A673 (cell line): ENCODE results near the gene TANC1. TPM values are rescaled to one million over a fixed set of nuclear protein-coding genes. Genes with fewer than 3 reads are reported as not detected.

Source experiments
- BruUV-seq: library from RNA; stranded (reverse); fragments of 400-500 nt; replicated peaks from 2 replicates; lab custom pipeline; 2021; lab: Mats Ljungman, UMichigan
- CTCF ChIA-PET: fragments of 300-600 bp; sonication (Branson Sonifier 250); formaldehyde crosslinking; loops from one replicate; lab custom pipeline; 2022; ENCODE audit warnings: antibody characterized with exemption; lab: Charles Lee
- POLR2A ChIA-PET: fragments of 300-600 bp; sonication (Branson Sonifier 250); formaldehyde crosslinking; loops from one replicate; lab custom pipeline; 2022; ENCODE audit warnings: antibody characterized with exemption; ENCODE audit not compliant: low non-redundant PET; lab: Charles Lee
- DNase-seq: peaks from one replicate; pipeline ENCODE4 v3.0.0-alpha.2; 2015; ENCODE audit warnings: low spot score
- H3K27ac ChIP-seq: fragments of 200-600 bp; sonication (generic); 2 replicates; pipeline ENCODE4 v1.5.1; 2016; ENCODE audit warnings: mixed run types, low read depth, mild to moderate bottlenecking, mixed read lengths, antibody characterized with exemption, low read length; ENCODE audit not compliant: poor library complexity, severe bottlenecking
- H3K27me3 ChIP-seq: fragments of 200-600 bp; sonication (generic); replicated peaks from 2 replicates; pipeline ENCODE4 v1.6.1; 2017; ENCODE audit warnings: mixed run types, low read depth, mild to moderate bottlenecking, mixed read lengths, antibody characterized with exemption, low read length; ENCODE audit not compliant: insufficient read depth, poor library complexity
- H3K36me3 ChIP-seq: fragments of 200-600 bp; sonication (generic); 2 replicates; pipeline ENCODE4 v1.6.1; 2016; ENCODE audit warnings: mixed run types, mild to moderate bottlenecking, mixed read lengths, antibody characterized with exemption, low read length; ENCODE audit not compliant: insufficient read depth, poor library complexity, severe bottlenecking
- H3K4me1 ChIP-seq: fragments of 200-600 bp; sonication (generic); 2 replicates; pipeline ENCODE4 v1.6.1; 2017; ENCODE audit warnings: mixed run types, mild to moderate bottlenecking, mixed read lengths, antibody characterized with exemption, low read length; ENCODE audit not compliant: insufficient read depth, poor library complexity, severe bottlenecking
- H3K4me3 ChIP-seq: fragments of 200-600 bp; sonication (generic); 2 replicates; pipeline ENCODE4 v1.5.1; 2016; ENCODE audit warnings: low read depth, mixed run types, mild to moderate bottlenecking, mixed read lengths, low read length; ENCODE audit not compliant: poor library complexity, severe bottlenecking
- H3K9me3 ChIP-seq: fragments of 200-600 bp; sonication (generic); 2 replicates; pipeline ENCODE4 v1.6.1; 2016; ENCODE audit warnings: mixed run types, low read depth, mild to moderate bottlenecking, mixed read lengths, antibody characterized with exemption, low read length; ENCODE audit not compliant: poor library complexity, severe bottlenecking
- CTCF ChIP-seq: fragments of 300-800, 200-600 bp; sonication (generic); conservative IDR thresholded peaks from 2 replicates; pipeline ENCODE4 v1.5.1; 2017; ENCODE audit warnings: low read depth, mild to moderate bottlenecking, antibody characterized with exemption, low read length, moderate library complexity, mixed read lengths
- EZH2 ChIP-seq: fragments of 200-600 bp; sonication (generic); IDR thresholded peaks from 2 replicates; pipeline ENCODE4 v1.6.1; 2017; ENCODE audit warnings: borderline replicate concordance, low read depth, mild to moderate bottlenecking, mixed read lengths, antibody characterized with exemption, low read length; ENCODE audit not compliant: poor library complexity, severe bottlenecking
- intact Hi-C: fragments of 100-400 bp; cut with micrococcal nuclease; formaldehyde crosslinking; loops from one replicate; pipeline ENCODE4 v1.10.0; 2022; ENCODE audit not compliant: unreplicated experiment
- total RNA-seq: library from RNA; stranded (reverse); gene quantifications from 2 replicates; pipeline ENCODE4 v1.2.3, GENCODE V29; 2021

TANC1 gene
- total RNA-seq, 1 experiment from 2014 or later = 9.0 TPM

- intact Hi-C loops = no loop called here
- no peaks in the 10 kb centered on the region for H3K27me3 ChIP-seq
- H3K27ac ChIP-seq = no peak overlapping the region
- H3K4me1 ChIP-seq = no peaks in the 10 kb centered on the region
- no peak overlapping the region for H3K4me3 ChIP-seq
- no peaks in the 10 kb centered on the region for H3K36me3 ChIP-seq
- ChIA-PET CTCF (no interaction called here), POLR2A (no interaction called here)
- TF ChIP-seq EZH2 (no peak), CTCF (no peak)
- no peaks in the 10 kb centered on the region for H3K9me3 ChIP-seq
- BruUV-seq = no TSS peak
- peak; percentile 14 for DNase-seq
These were observed 31.5 kb upstream of the TANC1 start for GRCh38 chr2:158936978-158937377.

GRCh38 chr2:158940356-158940755, 28.1 kb upstream of the TANC1 start:
- Histone ChIP-seq H3K4me1 (no peaks in the 10 kb centered on the region), H3K9me3 (no peaks in the 10 kb centered on the region), H3K27ac (no peak overlapping the region), H3K4me3 (no peak overlapping the region), H3K27me3 (no peaks in the 10 kb centered on the region), H3K36me3 (no peaks in the 10 kb centered on the region)
- ChIA-PET CTCF (no interaction called here), POLR2A (no interaction called here)
- no TSS peak for BruUV-seq
- TF ChIP-seq CTCF = no peak
- TF ChIP-seq EZH2 = no peak
- intact Hi-C loops = no loop called here
- DNase-seq = no peak

GRCh38 chr2:158943973-158944372, 24.5 kb upstream of the TANC1 start:
- no peaks in the 10 kb centered on the region for H3K27me3 ChIP-seq
- no peaks in the 10 kb centered on the region for H3K36me3 ChIP-seq
- no peak for TF ChIP-seq EZH2
- no peak for TF ChIP-seq CTCF
- no peaks in the 10 kb centered on the region for H3K4me1 ChIP-seq
- DNase-seq = no peak
- H3K9me3 ChIP-seq = no peaks in the 10 kb centered on the region
- BruUV-seq = no TSS peak
- ChIA-PET POLR2A (no interaction called here), CTCF (no interaction called here)
- no peak overlapping the region for H3K27ac ChIP-seq
- no peak overlapping the region for H3K4me3 ChIP-seq
- intact Hi-C loops = no loop called here
